ENCODE measurements around the gene SLC25A20.

DNA sequence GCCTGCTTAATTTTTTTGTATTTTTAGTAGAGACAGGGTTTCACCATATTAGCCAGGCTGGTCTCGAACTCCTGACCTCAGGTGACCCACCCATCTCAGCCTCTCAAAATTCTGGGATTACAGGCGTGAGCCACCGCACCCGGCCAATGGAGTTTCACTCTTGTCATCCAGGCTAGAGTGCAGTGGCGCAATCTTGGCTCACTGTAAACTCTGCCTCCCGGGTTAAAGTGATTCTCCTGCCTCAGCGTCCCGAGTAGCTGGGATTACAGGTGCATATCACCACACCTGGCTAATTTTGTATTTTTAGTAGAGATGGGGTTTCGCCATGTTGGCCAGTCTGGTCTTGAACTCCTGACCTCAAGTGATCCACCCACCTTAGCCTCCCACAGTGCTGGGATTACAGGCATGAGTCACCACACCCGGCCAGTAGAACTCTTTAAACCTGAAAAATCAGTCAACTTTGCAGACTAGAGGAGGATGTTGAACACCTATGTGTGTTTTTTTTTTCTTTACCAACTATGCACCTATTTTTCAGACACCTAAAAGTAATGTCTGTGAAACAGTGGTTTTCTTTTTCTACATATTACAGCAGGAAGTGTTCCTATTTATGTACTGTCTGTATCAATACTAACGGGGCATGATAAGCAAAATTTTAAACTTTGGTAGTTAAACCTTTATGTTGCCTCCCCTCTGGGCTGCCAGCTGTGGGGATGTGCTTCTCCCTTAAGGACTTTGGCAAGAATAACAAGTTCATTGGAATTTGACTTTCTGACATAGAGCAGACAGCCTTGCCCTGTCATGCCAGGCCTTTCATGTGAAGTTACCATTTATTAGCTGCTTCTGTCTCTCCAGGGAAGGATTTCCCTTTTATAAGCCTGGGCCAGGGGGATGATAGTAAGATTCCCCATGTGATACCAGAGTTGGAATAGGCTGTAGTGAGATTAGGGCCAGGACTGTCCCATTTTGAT lies 28.0 kb upstream of the SLC25A20 start:
- TF ChIP-seq POLR2A (IDR thresholded peaks at IDR 0.05), result no peak
- TF ChIP-seq, protein P1, sequence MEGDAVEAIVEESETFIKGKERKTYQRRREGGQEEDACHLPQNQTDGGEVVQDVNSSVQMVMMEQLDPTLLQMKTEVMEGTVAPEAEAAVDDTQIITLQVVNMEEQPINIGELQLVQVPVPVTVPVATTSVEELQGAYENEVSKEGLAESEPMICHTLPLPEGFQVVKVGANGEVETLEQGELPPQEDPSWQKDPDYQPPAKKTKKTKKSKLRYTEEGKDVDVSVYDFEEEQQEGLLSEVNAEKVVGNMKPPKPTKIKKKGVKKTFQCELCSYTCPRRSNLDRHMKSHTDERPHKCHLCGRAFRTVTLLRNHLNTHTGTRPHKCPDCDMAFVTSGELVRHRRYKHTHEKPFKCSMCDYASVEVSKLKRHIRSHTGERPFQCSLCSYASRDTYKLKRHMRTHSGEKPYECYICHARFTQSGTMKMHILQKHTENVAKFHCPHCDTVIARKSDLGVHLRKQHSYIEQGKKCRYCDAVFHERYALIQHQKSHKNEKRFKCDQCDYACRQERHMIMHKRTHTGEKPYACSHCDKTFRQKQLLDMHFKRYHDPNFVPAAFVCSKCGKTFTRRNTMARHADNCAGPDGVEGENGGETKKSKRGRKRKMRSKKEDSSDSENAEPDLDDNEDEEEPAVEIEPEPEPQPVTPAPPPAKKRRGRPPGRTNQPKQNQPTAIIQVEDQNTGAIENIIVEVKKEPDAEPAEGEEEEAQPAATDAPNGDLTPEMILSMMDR (IDR thresholded peaks at IDR 0.05), result no peak

Measured in Peyer's patch (tissue), 4 donors.